Measurements from ENCODE around the gene WBP11. TPM values are rescaled to one million over a fixed set of nuclear protein-coding genes. Genes with fewer than 3 reads are reported as not detected.

WBP11 gene
- total and polyA plus RNA-seq, 9 of the 15 experiments (the other 6 are each of a cell fraction or from before 2014, with no cell fraction given) = 7.7 to 60.8 (median 24.6) TPM

GRCh38 chr12:14803011-14803829 lies at the start of gene WBP11, which contains the start of gene C12orf60 (continued):
- TF ChIP-seq ZNF407 (IDR thresholded peaks at IDR 0.05; ENCODE audit: low read depth) (no peak), TAF15 (IDR thresholded peaks at IDR 0.05; ENCODE audit: low read depth, low read length) (no peak), ZBTB11 (CRISPR knock-in tag; IDR thresholded peaks at IDR 0.05) (no peak), SETDB1 (IDR thresholded peaks at IDR 0.05; ENCODE audit: low read length) (no peak), RAD21 (CRISPR knock-in tag; conservative IDR thresholded peaks at IDR 0.05 in 1 of 2, IDR thresholded peaks at IDR 0.05 in 1 of 2) (no peak), TAF7 (tag; IDR thresholded peaks at IDR 0.05) (peak; percentile 59; the same call in 1 of the 2 replicates), SIX5 (IDR thresholded peaks at IDR 0.05; ENCODE audit: borderline replicate concordance in 1 of 2, insufficient read depth in 1 of 2, low read depth in 1 of 2, low read length in 2 of 2) (no peak), TOE1 (IDR thresholded peaks at IDR 0.05; ENCODE audit: borderline replicate concordance) (no peak), TOE1 (CRISPR knock-in tag; IDR thresholded peaks at IDR 0.05; ENCODE audit: borderline replicate concordance, low read depth) (no peak), CEBPB (tag; IDR thresholded peaks at IDR 0.05) (no peak), WHSC1 (IDR thresholded peaks at IDR 0.05; ENCODE audit: low read length) (no peak), ZNF408 (CRISPR knock-in tag; IDR thresholded peaks at IDR 0.05; ENCODE audit: low read depth) (no peak), ZNF277 (CRISPR knock-in tag; IDR thresholded peaks at IDR 0.05; ENCODE audit: borderline replicate concordance) (no peak)
